Keratinocyte (primary cell): Measurements from ENCODE around the gene ANO3. TPM values are rescaled to one million over a fixed set of nuclear protein-coding genes. Genes with fewer than 3 reads are reported as not detected.

Experiments
- DNase-seq: peaks from one replicate; pipeline ENCODE4 v3.0.0-alpha.2; 2011; ENCODE audit warnings: low read depth, missing footprints, low spot score
- FAIRE-seq: peaks from 2 replicates; lab custom pipeline; 2011; peaks lifted over from hg19 to GRCh38; lab: Jason Lieb, UNC
- H2AFZ ChIP-seq: 2 replicates; pipeline ENCODE4 v1.6.0; 2012; ENCODE audit warnings: low read length, control low read depth, inconsistent platforms; ENCODE audit not compliant: control insufficient read depth
- H3K27ac ChIP-seq: 2 replicates; pipeline ENCODE4 v1.5.1; 2011; ENCODE audit warnings: low read length; ENCODE audit not compliant: control insufficient read depth, insufficient read depth
- H3K27me3 ChIP-seq: 3 replicates; pipeline ENCODE4 v1.6.0; 2011; ENCODE audit warnings: low read length; ENCODE audit not compliant: control insufficient read depth, insufficient read depth; ENCODE audit errors: extremely low read depth
- H3K36me3 ChIP-seq, 2 experiments: 2 replicates in 1 of 2; 3 replicates in 1 of 2; pipeline ENCODE4 v1.5.1; 2011; ENCODE audit warnings: low read length in 2 of 2, mild to moderate bottlenecking in 1 of 2; ENCODE audit not compliant: control insufficient read depth in 2 of 2, insufficient read depth in 2 of 2; ENCODE audit errors: extremely low read depth in 1 of 2
- H3K4me1 ChIP-seq: 3 replicates; pipeline ENCODE4 v1.5.1; 2011; ENCODE audit warnings: low read length; ENCODE audit not compliant: control insufficient read depth, insufficient read depth; ENCODE audit errors: extremely low read depth
- H3K4me2 ChIP-seq: 3 replicates; pipeline ENCODE4 v1.6.0; 2011; ENCODE audit warnings: low read depth, low read length; ENCODE audit not compliant: control insufficient read depth, insufficient read depth; ENCODE audit errors: extremely low read depth
- H3K4me3 ChIP-seq, 3 experiments: fragments of 200-600 bp in 1 of 3; sonication (generic) in 1 of 3; 2 replicates in 2 of 3; 3 replicates in 1 of 3; pipeline ENCODE4 v1.5.1; 2011 to 2016; ENCODE audit warnings: low read length in 3 of 3, mild to moderate bottlenecking in 3 of 3, control low read depth in 2 of 3, inconsistent platforms in 1 of 3, low read depth in 1 of 3, mixed read lengths in 1 of 3, mixed run types in 1 of 3, moderate library complexity in 1 of 3; ENCODE audit not compliant: control insufficient read depth in 2 of 3, insufficient read depth in 2 of 3; ENCODE audit errors: extremely low read depth in 1 of 3
- H3K79me2 ChIP-seq: 2 replicates; pipeline ENCODE4 v1.6.0; 2012; ENCODE audit warnings: low read length; ENCODE audit not compliant: control insufficient read depth, insufficient read depth
- H3K9ac ChIP-seq: 3 replicates; pipeline ENCODE4 v1.6.0; 2011; ENCODE audit warnings: low read length; ENCODE audit not compliant: control insufficient read depth, insufficient read depth; ENCODE audit errors: extremely low read depth
- H3K9me1 ChIP-seq: 3 replicates; pipeline ENCODE4 v1.6.0; 2011; ENCODE audit warnings: low read length; ENCODE audit not compliant: control insufficient read depth, insufficient read depth; ENCODE audit errors: extremely low read depth
- H3K9me3 ChIP-seq: 2 replicates; pipeline ENCODE4 v1.5.1; 2012; ENCODE audit warnings: low read depth, low read length; ENCODE audit not compliant: control insufficient read depth
- H4K20me1 ChIP-seq: 3 replicates; pipeline ENCODE4 v1.6.0; 2011; ENCODE audit warnings: low read length; ENCODE audit not compliant: control insufficient read depth, insufficient read depth; ENCODE audit errors: extremely low read depth
- CTCF ChIP-seq, 3 experiments: IDR thresholded peaks in 1 of 3; conservative IDR thresholded peaks in 1 of 3; optimal IDR thresholded peaks in 1 of 3; 2 replicates in 2 of 3; 3 replicates in 1 of 3; pipeline versions ENCODE3 to v1.5.1; 2011; ENCODE audit warnings: low read length in 3 of 3, mild to moderate bottlenecking in 3 of 3, moderate library complexity in 2 of 3, control low read depth in 1 of 3, inconsistent platforms in 1 of 3; ENCODE audit not compliant: insufficient read depth in 2 of 3; ENCODE audit errors: extremely low read depth in 1 of 3
- EZH2 ChIP-seq: IDR thresholded peaks from one replicate; pipeline ENCODE4 v1.6.1; 2012; ENCODE audit warnings: inconsistent platforms, mild to moderate bottlenecking, low read length, moderate library complexity
- dilution Hi-C: fragments of 300-500 bp; cut with MboI; formaldehyde crosslinking; loops from one replicate; pipeline ENCODE4 v1.7.0; 2020; ENCODE audit warnings: low sequenced_read_pairs; ENCODE audit not compliant: extremely low pct_ligation_motif_present
- polyA plus RNA-seq, 5 experiments: library from polyadenylated mRNA; depleted of rRNA in 3 of 5; stranded (reverse) in 3 of 5; stranded (forward) in 1 of 5; unstranded in 1 of 5; fragments of >200 nt; gene quantifications; 1 replicate in 1 of 5; 2 replicates in 3 of 5; 3 replicates in 1 of 5; pipeline versions ENCODE4 v1.2.1 to v1.2.3, GENCODE V29; 2011 to 2012; ENCODE audit warnings: missing spikeins in 2 of 5, low read depth in 1 of 5, low replicate concordance in 1 of 5

Gene ANO3
- polyA plus RNA-seq, 1 donor (not counting 4 experiments of a cell fraction or from before 2014, with no cell fraction given), result 0.01 TPM

GRCh38 chr11:26365284-26365683, 33.4 kb downstream of the ANO3 start:
- TF ChIP-seq EZH2 (no peak), CTCF (optimal IDR thresholded peaks at IDR 0.05 in 1 of 3, IDR thresholded peaks at IDR 0.05 in 1 of 3, conservative IDR thresholded peaks at IDR 0.05 in 1 of 3; ENCODE audit: extremely low read depth in 1 of 3, insufficient read depth in 2 of 3, low read length in 3 of 3) (no peak)
- no peak overlapping the region for H3K27ac ChIP-seq
- H3K9me3 ChIP-seq, result no peaks in the 10 kb centered on the region
- DNase-seq (no peak), FAIRE-seq (no peak)
- H2AFZ ChIP-seq, result no peak overlapping the region
- no peaks in the 10 kb centered on the region for H3K9me1 ChIP-seq
- no peak overlapping the region for H3K4me3 ChIP-seq
- H3K9ac ChIP-seq, result no peak overlapping the region
- dilution Hi-C loops, result no loop called here
- H3K4me2 ChIP-seq, result no peak overlapping the region
- H3K79me2 ChIP-seq, result no peaks in the 10 kb centered on the region
- H3K4me1 ChIP-seq, result no peaks in the 10 kb centered on the region
- H3K27me3 ChIP-seq, result no peaks in the 10 kb centered on the region
- no peaks in the 10 kb centered on the region for H3K36me3 ChIP-seq
- H4K20me1 ChIP-seq, result no peaks in the 10 kb centered on the region

- no peak overlapping the region for H3K4me3 ChIP-seq
- dilution Hi-C loops, result no loop called here
Measured at GRCh38 chr11:26377619-26378018, 45.7 kb downstream of the ANO3 start.

More at GRCh38 chr11:26377619-26378018, 45.7 kb downstream of the ANO3 start:
- no peak overlapping the region for H3K27ac ChIP-seq
- H3K9me3 ChIP-seq, result no peaks in the 10 kb centered on the region
- no peaks in the 10 kb centered on the region for H3K4me1 ChIP-seq
- H3K36me3 ChIP-seq, result no peaks in the 10 kb centered on the region
- H3K4me2 ChIP-seq, result no peak overlapping the region
- DNase-seq, result no peak
- H3K9me1 ChIP-seq, result no peaks in the 10 kb centered on the region
- H3K79me2 ChIP-seq, result no peaks in the 10 kb centered on the region
- no peak for FAIRE-seq
- no peaks in the 10 kb centered on the region for H4K20me1 ChIP-seq
- TF ChIP-seq EZH2 (no peak), CTCF (optimal IDR thresholded peaks at IDR 0.05 in 1 of 3, IDR thresholded peaks at IDR 0.05 in 1 of 3, conservative IDR thresholded peaks at IDR 0.05 in 1 of 3; ENCODE audit: extremely low read depth in 1 of 3, insufficient read depth in 2 of 3, low read length in 3 of 3) (no peak)
- no peak overlapping the region for H3K9ac ChIP-seq
- no peaks in the 10 kb centered on the region for H3K27me3 ChIP-seq
- H2AFZ ChIP-seq, result no peak overlapping the region
